Stomach smooth muscle (tissue), 2 donors: Measurements from ENCODE around the gene VSTM2L.

ENCODE experiments used
- H3K27ac ChIP-seq: one replicate; pipeline ENCODE4 v1.7.0; 2013; ENCODE audit warnings: mild to moderate bottlenecking, low read length, inconsistent platforms
- H3K27me3 ChIP-seq, 2 donors: one replicate each; pipeline ENCODE4 v1.7.0; 2013; ENCODE audit warnings: low read length in 2 of 2; ENCODE audit not compliant: insufficient read depth in 2 of 2, control insufficient read depth in 1 of 2
- H3K36me3 ChIP-seq, 2 donors: one replicate each; pipeline ENCODE4 v1.7.0; 2013; ENCODE audit warnings: low read length in 2 of 2; ENCODE audit not compliant: control insufficient read depth in 2 of 2, insufficient read depth in 2 of 2
- H3K4me1 ChIP-seq: one replicate; pipeline ENCODE4 v1.7.0; 2013; ENCODE audit warnings: low read length; ENCODE audit not compliant: control insufficient read depth, insufficient read depth
- H3K4me3 ChIP-seq, 2 donors: one replicate each; pipeline ENCODE4 v1.7.0; 2013; ENCODE audit warnings: low read length in 2 of 2
- H3K9ac ChIP-seq, 2 donors: one replicate each; pipeline ENCODE4 v1.7.0; 2013; ENCODE audit warnings: low read length in 2 of 2, mild to moderate bottlenecking in 1 of 2
- H3K9me3 ChIP-seq, 2 donors: one replicate each; pipeline ENCODE4 v1.7.0; 2013; ENCODE audit warnings: low read length in 2 of 2; ENCODE audit not compliant: control insufficient read depth in 2 of 2
- donor health status: healthy.
- donor health status: Pancreatic carcinoma.

The VSTM2L gene

GRCh38 chr20:37972256-37973058, 69.5 kb downstream of the VSTM2L start:
- no peaks in the 10 kb centered on the region for H3K9me3 ChIP-seq
- H3K27me3 ChIP-seq, result no peaks in the 10 kb centered on the region
- no peak overlapping the region for H3K27ac ChIP-seq
- H3K36me3 ChIP-seq, result no peaks in the 10 kb centered on the region
- H3K4me1 ChIP-seq, result no peaks in the 10 kb centered on the region
- H3K4me3 ChIP-seq, result no peak overlapping the region
- H3K9ac ChIP-seq, result no peak overlapping the region

GRCh38 chr20:37973059-37973910, 70.4 kb downstream of the VSTM2L start:
- Histone ChIP-seq H3K36me3 (no peaks in the 10 kb centered on the region), H3K4me1 (no peaks in the 10 kb centered on the region), H3K4me3 (no peak overlapping the region), H3K27me3 (no peaks in the 10 kb centered on the region), H3K9ac (no peak overlapping the region), H3K27ac (no peak overlapping the region), H3K9me3 (no peaks in the 10 kb centered on the region)

- H3K27ac ChIP-seq, result no peak overlapping the region
Observed at GRCh38 chr20:37976887-37977286, 74.0 kb downstream of the VSTM2L start.

GRCh38 chr20:37977338-37977737, 74.4 kb downstream of the VSTM2L start:
- Histone ChIP-seq H3K27me3 (no peaks in the 10 kb centered on the region), H3K9me3 (no peaks in the 10 kb centered on the region), H3K4me3 (no peak overlapping the region), H3K36me3 (peaks cover 0 to 5% of the 10 kb centered on the region in 2 donors), H3K4me1 (no peaks in the 10 kb centered on the region), H3K27ac (no peak overlapping the region), H3K9ac (no peak overlapping the region)

More at GRCh38 chr20:37976887-37977286, 74.0 kb downstream of the VSTM2L start:
- H3K36me3 ChIP-seq, result peaks cover 0 to 5% of the 10 kb centered on the region in 2 donors
- no peaks in the 10 kb centered on the region for H3K9me3 ChIP-seq
- H3K4me3 ChIP-seq, result no peak overlapping the region
- H3K9ac ChIP-seq, result no peak overlapping the region
- no peaks in the 10 kb centered on the region for H3K27me3 ChIP-seq
- no peaks in the 10 kb centered on the region for H3K4me1 ChIP-seq

GRCh38 chr20:37977786-37978185, 74.9 kb downstream of the VSTM2L start:
- H3K4me1 ChIP-seq, result no peaks in the 10 kb centered on the region
- peaks cover 0 to 5% of the 10 kb centered on the region in 2 donors for H3K36me3 ChIP-seq
- H3K27ac ChIP-seq, result no peak overlapping the region
- H3K4me3 ChIP-seq, result no peak overlapping the region
- no peak overlapping the region for H3K9ac ChIP-seq
- H3K9me3 ChIP-seq, result no peaks in the 10 kb centered on the region
- H3K27me3 ChIP-seq, result no peaks in the 10 kb centered on the region

GRCh38 chr20:37979021-37979985, 76.4 kb downstream of the VSTM2L start:
- Histone ChIP-seq H3K36me3 (peaks cover 0 to 7% of the 10 kb centered on the region in 2 donors), H3K9ac (no peak overlapping the region), H3K4me3 (no peak overlapping the region), H3K9me3 (no peaks in the 10 kb centered on the region), H3K4me1 (peaks cover 3% of the 10 kb centered on the region), H3K27me3 (no peaks in the 10 kb centered on the region), H3K27ac (no peak overlapping the region)

GRCh38 chr20:37980383-37980782, 77.5 kb downstream of the VSTM2L start:
- H3K27me3 ChIP-seq, result no peaks in the 10 kb centered on the region
- no peak overlapping the region for H3K4me3 ChIP-seq
- H3K9ac ChIP-seq, result no peak overlapping the region
- H3K36me3 ChIP-seq, result peaks cover 0 to 7% of the 10 kb centered on the region in 2 donors
- H3K4me1 ChIP-seq, result peaks cover 3% of the 10 kb centered on the region
- no peak overlapping the region for H3K27ac ChIP-seq
- no peaks in the 10 kb centered on the region for H3K9me3 ChIP-seq

GRCh38 chr20:37980876-37981275, 77.9 kb downstream of the VSTM2L start:
- H3K4me3 ChIP-seq, result no peak overlapping the region
- H3K27me3 ChIP-seq, result no peaks in the 10 kb centered on the region
- H3K9me3 ChIP-seq, result no peaks in the 10 kb centered on the region
- no peak overlapping the region for H3K27ac ChIP-seq
- H3K36me3 ChIP-seq, result peaks cover 0 to 7% of the 10 kb centered on the region in 2 donors
- no peak overlapping the region for H3K9ac ChIP-seq
- H3K4me1 ChIP-seq, result peaks cover 4% of the 10 kb centered on the region

- Histone ChIP-seq H3K4me3 (no peak overlapping the region), H3K36me3 (peaks cover 0 to 7% of the 10 kb centered on the region in 2 donors), H3K27ac (no peak overlapping the region), H3K9ac (no peak overlapping the region), H3K27me3 (no peaks in the 10 kb centered on the region), H3K9me3 (no peaks in the 10 kb centered on the region), H3K4me1 (peaks cover 8% of the 10 kb centered on the region)
Observed at GRCh38 chr20:37981568-37981967, 78.6 kb downstream of the VSTM2L start.

GRCh38 chr20:37983286-37983685, 80.4 kb downstream of the VSTM2L start:
- no peak overlapping the region for H3K4me3 ChIP-seq
- no peak overlapping the region for H3K27ac ChIP-seq
- no peak overlapping the region for H3K9ac ChIP-seq
- H3K27me3 ChIP-seq, result no peaks in the 10 kb centered on the region
- peaks cover 0 to 9% of the 10 kb centered on the region in 2 donors for H3K36me3 ChIP-seq
- H3K4me1 ChIP-seq, result peaks cover 21% of the 10 kb centered on the region
- no peaks in the 10 kb centered on the region for H3K9me3 ChIP-seq
